Measurements from ENCODE around the gene CCL25.

DNA sequence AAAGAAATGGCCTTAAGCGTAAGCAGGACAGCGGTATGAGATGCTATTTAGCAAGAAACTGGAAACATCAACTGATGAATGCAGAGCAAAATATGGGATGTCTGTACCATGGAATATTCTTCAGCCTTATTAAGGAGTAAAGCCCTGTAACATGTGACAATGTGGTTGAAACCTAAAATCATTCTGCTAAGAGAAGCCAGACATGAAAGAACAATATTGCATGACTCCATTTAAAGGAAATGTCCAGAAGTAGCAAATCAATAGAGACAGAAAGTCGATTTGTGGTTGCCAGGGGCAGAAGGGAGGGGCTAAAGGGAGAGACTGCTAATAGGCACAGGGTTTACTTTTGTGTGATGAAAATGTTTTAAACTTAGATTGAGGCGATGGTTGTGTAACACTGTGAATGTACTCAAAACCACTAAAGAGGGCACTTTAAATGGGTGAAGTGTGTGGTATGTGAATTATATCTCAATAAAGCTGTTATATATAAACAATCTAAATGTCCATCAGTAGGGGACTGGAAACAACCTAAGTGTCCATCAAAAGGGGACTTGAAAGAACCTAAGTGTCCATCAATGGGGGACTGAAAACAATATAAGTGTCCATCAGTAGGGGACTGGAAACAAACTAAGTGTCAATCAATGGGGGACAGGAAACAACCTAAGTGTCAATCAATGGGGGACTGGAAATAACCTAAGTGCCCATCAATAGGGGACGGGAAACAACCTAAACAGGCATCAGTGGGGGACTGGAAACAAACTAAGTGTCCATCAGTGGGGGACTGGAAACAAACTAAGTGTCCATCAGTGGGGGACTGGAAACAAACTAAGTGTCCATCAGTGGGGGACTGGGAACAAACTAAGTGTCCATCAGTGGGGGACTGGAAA lies 45.4 kb downstream of the CCL25 start:
- TF ChIP-seq POLR2A (IDR thresholded peaks at IDR 0.05): no peak
- TF ChIP-seq, protein P1, sequence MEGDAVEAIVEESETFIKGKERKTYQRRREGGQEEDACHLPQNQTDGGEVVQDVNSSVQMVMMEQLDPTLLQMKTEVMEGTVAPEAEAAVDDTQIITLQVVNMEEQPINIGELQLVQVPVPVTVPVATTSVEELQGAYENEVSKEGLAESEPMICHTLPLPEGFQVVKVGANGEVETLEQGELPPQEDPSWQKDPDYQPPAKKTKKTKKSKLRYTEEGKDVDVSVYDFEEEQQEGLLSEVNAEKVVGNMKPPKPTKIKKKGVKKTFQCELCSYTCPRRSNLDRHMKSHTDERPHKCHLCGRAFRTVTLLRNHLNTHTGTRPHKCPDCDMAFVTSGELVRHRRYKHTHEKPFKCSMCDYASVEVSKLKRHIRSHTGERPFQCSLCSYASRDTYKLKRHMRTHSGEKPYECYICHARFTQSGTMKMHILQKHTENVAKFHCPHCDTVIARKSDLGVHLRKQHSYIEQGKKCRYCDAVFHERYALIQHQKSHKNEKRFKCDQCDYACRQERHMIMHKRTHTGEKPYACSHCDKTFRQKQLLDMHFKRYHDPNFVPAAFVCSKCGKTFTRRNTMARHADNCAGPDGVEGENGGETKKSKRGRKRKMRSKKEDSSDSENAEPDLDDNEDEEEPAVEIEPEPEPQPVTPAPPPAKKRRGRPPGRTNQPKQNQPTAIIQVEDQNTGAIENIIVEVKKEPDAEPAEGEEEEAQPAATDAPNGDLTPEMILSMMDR (IDR thresholded peaks at IDR 0.05): no peak

Measured in ovary (tissue), 3 donors.